SKM-1 treated with dmso at 0.1 percent for 144 hours (cell line): ENCODE measurements around the gene ANKRD40CL.

Experiments used
- DNase-seq: peaks from one replicate; lab custom pipeline; 2025; ENCODE audit not compliant: unreplicated experiment; lab: John Stamatoyannopoulos, UW

The ANKRD40CL gene

GRCh38 chr17:50719144-50719923 is 48.0 kb downstream of the ANKRD40CL start, which contains the start of gene LUC7L3:
LUC7L3 (plus strand) TSS chr17:50719603; CDS start chr17:50719733, 130 bp downstream.
- DNase-seq, result peak; percentile 81

- no peak for DNase-seq
Measured at GRCh38 chr17:50715471-50715870, 51.8 kb downstream of the ANKRD40CL start.

DNA sequence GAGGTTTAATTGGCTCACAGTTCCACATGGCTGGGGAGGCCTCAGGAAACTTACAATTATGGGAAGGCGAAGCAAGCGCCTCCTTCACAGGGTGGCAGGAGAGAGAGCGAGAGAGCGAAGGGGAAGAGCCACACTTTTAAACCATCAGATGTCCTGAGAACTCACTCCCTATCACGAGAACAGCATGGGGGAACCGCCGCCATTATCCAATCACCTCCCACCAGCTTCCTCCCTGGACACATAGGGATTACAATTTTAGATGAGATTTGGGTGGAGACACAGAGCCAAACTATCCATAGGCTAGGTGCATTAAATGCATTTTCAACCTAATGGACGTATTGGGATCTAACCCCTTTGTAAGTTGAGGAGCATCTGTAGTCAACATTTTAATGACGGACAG is 54.7 kb downstream of the ANKRD40CL start:
- no peak for DNase-seq
